Liver (tissue), 3 donors: ENCODE data around the gene GLRA3.

ENCODE experiments used
- JUND ChIP-seq, 2 donors: IDR thresholded peaks; 2 replicates each; pipeline ENCODE4 v1.6.1; 2016; ENCODE audit warnings: antibody characterized with exemption in 2 of 2
- SP1 ChIP-seq: IDR thresholded peaks from 2 replicates; pipeline ENCODE4 v1.6.1; 2018; ENCODE audit warnings: antibody characterized with exemption, mild to moderate bottlenecking
- TAF1 ChIP-seq: conservative IDR thresholded peaks from 2 replicates; pipeline ENCODE4 v1.6.1; 2016; ENCODE audit warnings: antibody characterized with exemption, mild to moderate bottlenecking
- TF ChIP-seq, protein P1 (sequence below): fragments of 150-350 bp; IDR thresholded peaks from 2 replicates; pipeline ENCODE4 v1.5.1; 2017; ENCODE audit warnings: improper control_type of control experiment, low read depth, low read length; ENCODE audit not compliant: missing input control
- TF ChIP-seq, protein P2 (sequence below): IDR thresholded peaks from 2 replicates; pipeline ENCODE4 v1.6.1; 2016; ENCODE audit warnings: antibody characterized with exemption, mild to moderate bottlenecking
- TF ChIP-seq, protein P3 (sequence below): IDR thresholded peaks from 2 replicates; pipeline ENCODE4 v1.6.1; 2016; ENCODE audit warnings: antibody characterized with exemption
- donor health status: healthy.
- donor health status: healthy.

DNA sequence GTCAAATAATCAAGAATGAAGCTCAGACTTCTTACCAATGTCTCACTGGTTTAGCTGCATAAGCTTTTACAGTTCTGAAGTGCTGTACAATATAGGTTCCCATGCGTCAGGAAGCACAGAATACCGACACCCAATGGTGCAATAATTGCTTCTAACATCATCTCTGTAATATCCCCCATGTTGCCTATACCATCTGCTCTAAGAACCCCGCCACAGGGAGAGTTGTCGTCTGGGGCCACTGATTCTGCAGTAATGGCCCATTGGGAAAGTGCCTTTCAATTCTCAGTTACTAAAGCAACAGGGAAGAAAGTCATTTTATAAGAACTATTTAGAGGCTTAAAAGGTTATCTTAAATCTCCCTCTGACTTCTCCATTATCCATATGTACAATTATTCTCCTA lies 94.9 kb downstream of the GLRA3 start:
- no peak for TF ChIP-seq JUND (IDR thresholded peaks at IDR 0.05)
- TF ChIP-seq SP1 = no peak
- TF ChIP-seq, protein P1, sequence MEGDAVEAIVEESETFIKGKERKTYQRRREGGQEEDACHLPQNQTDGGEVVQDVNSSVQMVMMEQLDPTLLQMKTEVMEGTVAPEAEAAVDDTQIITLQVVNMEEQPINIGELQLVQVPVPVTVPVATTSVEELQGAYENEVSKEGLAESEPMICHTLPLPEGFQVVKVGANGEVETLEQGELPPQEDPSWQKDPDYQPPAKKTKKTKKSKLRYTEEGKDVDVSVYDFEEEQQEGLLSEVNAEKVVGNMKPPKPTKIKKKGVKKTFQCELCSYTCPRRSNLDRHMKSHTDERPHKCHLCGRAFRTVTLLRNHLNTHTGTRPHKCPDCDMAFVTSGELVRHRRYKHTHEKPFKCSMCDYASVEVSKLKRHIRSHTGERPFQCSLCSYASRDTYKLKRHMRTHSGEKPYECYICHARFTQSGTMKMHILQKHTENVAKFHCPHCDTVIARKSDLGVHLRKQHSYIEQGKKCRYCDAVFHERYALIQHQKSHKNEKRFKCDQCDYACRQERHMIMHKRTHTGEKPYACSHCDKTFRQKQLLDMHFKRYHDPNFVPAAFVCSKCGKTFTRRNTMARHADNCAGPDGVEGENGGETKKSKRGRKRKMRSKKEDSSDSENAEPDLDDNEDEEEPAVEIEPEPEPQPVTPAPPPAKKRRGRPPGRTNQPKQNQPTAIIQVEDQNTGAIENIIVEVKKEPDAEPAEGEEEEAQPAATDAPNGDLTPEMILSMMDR = no peak
- TF ChIP-seq TAF1 = no peak
- TF ChIP-seq, protein P2, sequence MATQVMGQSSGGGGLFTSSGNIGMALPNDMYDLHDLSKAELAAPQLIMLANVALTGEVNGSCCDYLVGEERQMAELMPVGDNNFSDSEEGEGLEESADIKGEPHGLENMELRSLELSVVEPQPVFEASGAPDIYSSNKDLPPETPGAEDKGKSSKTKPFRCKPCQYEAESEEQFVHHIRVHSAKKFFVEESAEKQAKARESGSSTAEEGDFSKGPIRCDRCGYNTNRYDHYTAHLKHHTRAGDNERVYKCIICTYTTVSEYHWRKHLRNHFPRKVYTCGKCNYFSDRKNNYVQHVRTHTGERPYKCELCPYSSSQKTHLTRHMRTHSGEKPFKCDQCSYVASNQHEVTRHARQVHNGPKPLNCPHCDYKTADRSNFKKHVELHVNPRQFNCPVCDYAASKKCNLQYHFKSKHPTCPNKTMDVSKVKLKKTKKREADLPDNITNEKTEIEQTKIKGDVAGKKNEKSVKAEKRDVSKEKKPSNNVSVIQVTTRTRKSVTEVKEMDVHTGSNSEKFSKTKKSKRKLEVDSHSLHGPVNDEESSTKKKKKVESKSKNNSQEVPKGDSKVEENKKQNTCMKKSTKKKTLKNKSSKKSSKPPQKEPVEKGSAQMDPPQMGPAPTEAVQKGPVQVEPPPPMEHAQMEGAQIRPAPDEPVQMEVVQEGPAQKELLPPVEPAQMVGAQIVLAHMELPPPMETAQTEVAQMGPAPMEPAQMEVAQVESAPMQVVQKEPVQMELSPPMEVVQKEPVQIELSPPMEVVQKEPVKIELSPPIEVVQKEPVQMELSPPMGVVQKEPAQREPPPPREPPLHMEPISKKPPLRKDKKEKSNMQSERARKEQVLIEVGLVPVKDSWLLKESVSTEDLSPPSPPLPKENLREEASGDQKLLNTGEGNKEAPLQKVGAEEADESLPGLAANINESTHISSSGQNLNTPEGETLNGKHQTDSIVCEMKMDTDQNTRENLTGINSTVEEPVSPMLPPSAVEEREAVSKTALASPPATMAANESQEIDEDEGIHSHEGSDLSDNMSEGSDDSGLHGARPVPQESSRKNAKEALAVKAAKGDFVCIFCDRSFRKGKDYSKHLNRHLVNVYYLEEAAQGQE = no peak
- TF ChIP-seq, protein P3, sequence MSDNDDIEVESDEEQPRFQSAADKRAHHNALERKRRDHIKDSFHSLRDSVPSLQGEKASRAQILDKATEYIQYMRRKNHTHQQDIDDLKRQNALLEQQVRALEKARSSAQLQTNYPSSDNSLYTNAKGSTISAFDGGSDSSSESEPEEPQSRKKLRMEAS = no peak
